ENCODE data around the gene HAUS7.
"Not testable (repeated sequence)": the region's sequence is repeated elsewhere in the genome, so short reads cannot be mapped to it uniquely, and the experiment has no call there.

The HAUS7 gene

GRCh38 chrX:153408221-153408721 is 62.1 kb downstream of the HAUS7 start:
- no peak overlapping the region for H3K4me3 ChIP-seq (replicated peaks; ENCODE audit: low read depth, low read length)
- TF ChIP-seq, protein P1, sequence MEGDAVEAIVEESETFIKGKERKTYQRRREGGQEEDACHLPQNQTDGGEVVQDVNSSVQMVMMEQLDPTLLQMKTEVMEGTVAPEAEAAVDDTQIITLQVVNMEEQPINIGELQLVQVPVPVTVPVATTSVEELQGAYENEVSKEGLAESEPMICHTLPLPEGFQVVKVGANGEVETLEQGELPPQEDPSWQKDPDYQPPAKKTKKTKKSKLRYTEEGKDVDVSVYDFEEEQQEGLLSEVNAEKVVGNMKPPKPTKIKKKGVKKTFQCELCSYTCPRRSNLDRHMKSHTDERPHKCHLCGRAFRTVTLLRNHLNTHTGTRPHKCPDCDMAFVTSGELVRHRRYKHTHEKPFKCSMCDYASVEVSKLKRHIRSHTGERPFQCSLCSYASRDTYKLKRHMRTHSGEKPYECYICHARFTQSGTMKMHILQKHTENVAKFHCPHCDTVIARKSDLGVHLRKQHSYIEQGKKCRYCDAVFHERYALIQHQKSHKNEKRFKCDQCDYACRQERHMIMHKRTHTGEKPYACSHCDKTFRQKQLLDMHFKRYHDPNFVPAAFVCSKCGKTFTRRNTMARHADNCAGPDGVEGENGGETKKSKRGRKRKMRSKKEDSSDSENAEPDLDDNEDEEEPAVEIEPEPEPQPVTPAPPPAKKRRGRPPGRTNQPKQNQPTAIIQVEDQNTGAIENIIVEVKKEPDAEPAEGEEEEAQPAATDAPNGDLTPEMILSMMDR (IDR thresholded peaks at IDR 0.05; ENCODE audit: low read length, missing control alignments), result no peak
- no peak for DNase-seq (ENCODE audit: low read depth)

DNA sequence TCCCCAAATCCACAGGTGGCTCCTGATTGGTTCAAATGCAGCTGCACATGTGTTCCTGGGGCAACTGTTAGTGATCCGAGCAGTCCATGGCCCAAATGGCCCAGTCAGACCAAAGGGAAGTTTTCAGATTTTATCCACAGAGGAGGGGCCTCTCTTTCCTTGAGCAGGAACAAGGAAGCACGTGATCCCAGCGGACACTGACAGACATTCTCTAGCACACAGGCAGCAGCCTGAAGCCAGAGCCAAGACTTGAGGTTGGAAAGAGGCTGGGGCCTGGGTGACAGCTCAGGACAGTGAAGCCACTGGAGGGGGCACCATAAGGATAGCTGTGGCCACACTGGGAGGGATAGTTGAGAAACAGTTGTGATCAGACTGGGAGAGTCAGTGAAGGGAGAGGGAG is 62.6 kb downstream of the HAUS7 start:
- DNase-seq (ENCODE audit: low read depth), result no peak
- TF ChIP-seq, protein P1 (IDR thresholded peaks at IDR 0.05; ENCODE audit: low read length, missing control alignments), result no peak
- no peak overlapping the region for H3K4me3 ChIP-seq (replicated peaks; ENCODE audit: low read depth, low read length)

- no peak for DNase-seq (ENCODE audit: low read depth)
- no peak overlapping the region for H3K4me3 ChIP-seq (replicated peaks; ENCODE audit: low read depth, low read length)
- TF ChIP-seq, protein P1 (IDR thresholded peaks at IDR 0.05; ENCODE audit: low read length, missing control alignments), result no peak
These were observed 63.5 kb downstream of the HAUS7 start for GRCh38 chrX:153406903-153407302.

DNA sequence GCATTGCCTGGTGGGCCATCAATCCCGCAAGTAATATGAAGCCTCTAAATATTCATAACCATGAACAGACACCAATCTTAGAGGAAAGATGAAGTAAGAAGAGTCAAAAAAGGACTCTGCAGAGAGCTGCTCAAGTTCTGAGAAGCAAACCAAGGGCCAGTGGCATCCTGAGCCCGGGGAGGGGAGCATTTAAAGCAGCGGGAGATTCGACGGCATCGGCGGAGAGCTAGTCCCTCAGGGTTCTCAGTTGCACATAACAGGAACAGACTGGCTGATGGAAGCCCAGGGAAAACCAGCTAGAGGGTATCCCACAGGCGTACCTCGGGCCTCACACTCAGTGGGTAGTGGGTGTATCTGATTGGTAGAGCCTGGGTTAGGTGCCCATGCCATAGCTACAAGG is 64.4 kb downstream of the HAUS7 start:
- H3K4me3 ChIP-seq (replicated peaks; ENCODE audit: low read depth, low read length), result no peak overlapping the region
- no peak for DNase-seq (ENCODE audit: low read depth)
- TF ChIP-seq, protein P1 (IDR thresholded peaks at IDR 0.05; ENCODE audit: low read length, missing control alignments), result no peak

DNA sequence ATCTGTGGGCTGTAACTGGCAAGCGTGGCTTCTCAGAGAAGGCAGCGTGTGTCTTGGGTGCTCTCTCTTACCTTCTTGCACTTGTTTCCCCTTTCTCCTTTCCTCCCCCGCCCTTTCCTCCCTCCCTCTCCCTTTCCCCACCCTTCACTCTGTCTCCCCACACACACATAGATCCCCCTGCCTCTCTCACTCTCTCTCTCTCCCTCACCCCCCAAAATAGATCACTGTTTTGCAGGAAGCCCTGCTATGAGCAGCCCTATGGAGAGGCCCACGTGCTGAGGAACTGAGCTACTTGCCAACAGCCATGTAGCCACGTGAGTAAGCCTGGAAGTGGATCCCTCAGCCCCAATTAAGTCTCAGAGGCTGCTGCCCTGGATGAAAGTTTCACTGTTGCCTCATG is 65.0 kb downstream of the HAUS7 start:
- DNase-seq (ENCODE audit: low read depth), result no peak
- no peak overlapping the region for H3K4me3 ChIP-seq (replicated peaks; ENCODE audit: low read depth, low read length)
- TF ChIP-seq, protein P1 (IDR thresholded peaks at IDR 0.05; ENCODE audit: low read length, missing control alignments), result no peak

GRCh38 chrX:153404333-153404732 is 66.0 kb downstream of the HAUS7 start:
- H3K4me3 ChIP-seq (replicated peaks; ENCODE audit: low read depth, low read length); DNase-seq (ENCODE audit: low read depth): not testable (repeated sequence)

GRCh38 chrX:153401133-153401764 is 69.1 kb downstream of the HAUS7 start, which contains the start of gene PNMA6E:
TSS of gene PNMA6E (minus strand) at chrX:153401350. CDS start at chrX:153398849, 2,501 bp downstream.
- H3K4me3 ChIP-seq (replicated peaks; ENCODE audit: low read depth, low read length), result no peak within 1 kb of the TSS
- no peak for DNase-seq (ENCODE audit: low read depth)
- TF ChIP-seq, protein P1 (IDR thresholded peaks at IDR 0.05; ENCODE audit: low read length, missing control alignments), result no peak

Measured in fibroblast of pulmonary artery (primary cell).